ENCODE data around the gene PTHLH. TPM values are rescaled to one million over a fixed set of nuclear protein-coding genes. Genes with fewer than 3 reads are reported as not detected.

PTHLH gene
- total RNA-seq, 1 donor from 2014 or later: 3.7 TPM

- TF ChIP-seq CTCF (IDR thresholded peaks at IDR 0.05; ENCODE audit: borderline replicate concordance): no peak
- no peak overlapping the region for H3K27ac ChIP-seq (replicated peaks)
- H3K4me3 ChIP-seq: no peak overlapping the region
- H3K36me3 ChIP-seq: no peaks in the 10 kb centered on the region
- no peak for DNase-seq
- no peaks in the 10 kb centered on the region for H3K27me3 ChIP-seq (ENCODE audit: low read depth)
- intact Hi-C loops (cut with micrococcal nuclease): no loop called here
- no peaks in the 10 kb centered on the region for H3K9me3 ChIP-seq (replicated peaks)
- H3K4me1 ChIP-seq: no peaks in the 10 kb centered on the region
Observed at GRCh38 chr12:27915536-27915935, 57.0 kb downstream of the PTHLH start.

GRCh38 chr12:27915021-27915420, 57.5 kb downstream of the PTHLH start:
- DNase-seq: no peak

GRCh38 chr12:27913999-27914614, 58.4 kb downstream of the PTHLH start:
- intact Hi-C loops (cut with micrococcal nuclease): no loop called here
- DNase-seq: no peak
- H3K4me3 ChIP-seq: no peak overlapping the region
- no peak overlapping the region for H3K27ac ChIP-seq (replicated peaks)
- TF ChIP-seq CTCF (IDR thresholded peaks at IDR 0.05; ENCODE audit: borderline replicate concordance): no peak
- H3K27me3 ChIP-seq (ENCODE audit: low read depth): no peaks in the 10 kb centered on the region
- H3K36me3 ChIP-seq: no peaks in the 10 kb centered on the region
- no peaks in the 10 kb centered on the region for H3K9me3 ChIP-seq (replicated peaks)
- no peaks in the 10 kb centered on the region for H3K4me1 ChIP-seq

More at GRCh38 chr12:27915021-27915420, 57.5 kb downstream of the PTHLH start:
- no peak overlapping the region for H3K4me3 ChIP-seq
- intact Hi-C loops (cut with micrococcal nuclease): no loop called here
- H3K36me3 ChIP-seq: no peaks in the 10 kb centered on the region
- H3K27me3 ChIP-seq (ENCODE audit: low read depth): no peaks in the 10 kb centered on the region
- no peak overlapping the region for H3K27ac ChIP-seq (replicated peaks)
- no peaks in the 10 kb centered on the region for H3K9me3 ChIP-seq (replicated peaks)
- no peak for TF ChIP-seq CTCF (IDR thresholded peaks at IDR 0.05; ENCODE audit: borderline replicate concordance)
- no peaks in the 10 kb centered on the region for H3K4me1 ChIP-seq

- H3K27me3 ChIP-seq (ENCODE audit: low read depth): no peaks in the 10 kb centered on the region
- no peaks in the 10 kb centered on the region for H3K4me1 ChIP-seq
- H3K27ac ChIP-seq (replicated peaks): no peak overlapping the region
- DNase-seq: no peak
- intact Hi-C loops (cut with micrococcal nuclease): no loop called here
- no peaks in the 10 kb centered on the region for H3K36me3 ChIP-seq
- no peak overlapping the region for H3K4me3 ChIP-seq
- H3K9me3 ChIP-seq (replicated peaks): no peaks in the 10 kb centered on the region
- no peak for TF ChIP-seq CTCF (IDR thresholded peaks at IDR 0.05; ENCODE audit: borderline replicate concordance)
Observed at GRCh38 chr12:27911397-27911796, 61.1 kb downstream of the PTHLH start.

Other genes with a start within 250 kb of the PTHLH start
- 5.5 TPM for gene KLHL42, start 192.5 kb downstream of the PTHLH start, total RNA-seq
- not detected for gene MANSC4, start 192.5 kb downstream of the PTHLH start, total RNA-seq
- gene CCDC91, start 217.7 kb upstream of the PTHLH start, total RNA-seq: 46.4 TPM